Uterus (tissue), 4 donors: ENCODE data around the gene PEAK1. TPM values are rescaled to one million over a fixed set of nuclear protein-coding genes. Genes with fewer than 3 reads are reported as not detected.
"Not testable (repeated sequence)": the region's sequence is repeated elsewhere in the genome, so short reads cannot be mapped to it uniquely, and the experiment has no call there.

Experiments used
- DNase-seq, 2 donors: peaks; one replicate each; pipeline ENCODE4 v3.0.0-alpha.2; 2019 to 2020
- H3K27ac ChIP-seq, 2 donors: fragments of 200-600 bp; sonication (generic); 1 replicate in 1 of 2; 2 replicates in 1 of 2; pipeline ENCODE4 v1.5.1; 2016 to 2018
- H3K27me3 ChIP-seq, 2 donors: fragments of 200-600 bp; sonication (generic); one replicate each; pipeline ENCODE4 v1.5.1; 2018 to 2019; ENCODE audit warnings: control low read depth in 1 of 2
- H3K36me3 ChIP-seq, 2 donors: fragments of 200-600 bp; sonication (generic); one replicate each; pipeline ENCODE4 v1.5.1; 2019; ENCODE audit warnings: control low read depth in 1 of 2
- H3K4me1 ChIP-seq, 2 donors: fragments of 200-600 bp; sonication (generic); one replicate each; pipeline ENCODE4 v1.5.1; 2018 to 2019; ENCODE audit warnings: control low read depth in 1 of 2
- H3K4me3 ChIP-seq, 2 donors: fragments of 200-600 bp; sonication (generic); 1 replicate in 1 of 2; 2 replicates in 1 of 2; pipeline ENCODE4 v1.5.1; 2018 to 2019; ENCODE audit warnings: mild to moderate bottlenecking in 1 of 2
- H3K9me3 ChIP-seq, 2 donors: fragments of 200-600 bp; sonication (generic); one replicate each; pipeline ENCODE4 v1.5.1; 2019; ENCODE audit warnings: control low read depth in 1 of 2
- POLR2A ChIP-seq, 2 donors: fragments of 450-650 bp; IDR thresholded peaks; one replicate each; pipeline ENCODE4 v1.6.1; 2016; ENCODE audit warnings: antibody characterized with exemption in 2 of 2, mild to moderate bottlenecking in 1 of 2, moderate library complexity in 1 of 2
- intact Hi-C: fragments of 100-400 bp; cut with DNase I; formaldehyde crosslinking; loops from one replicate; pipeline ENCODE4 v1.15.1; 2023; ENCODE audit warnings: low total_unique reads
- total RNA-seq, 4 donors: library from RNA; depleted of rRNA in 3 of 4; stranded (reverse); fragments of >200 nt in 3 of 4; gene quantifications; one replicate each; pipeline versions ENCODE4 v1.1.0 to v1.2.4, GENCODE V29; 2014 to 2023
- TF ChIP-seq, protein P1 (sequence below), 4 experiments: fragments of 200-600 bp in 2 of 4; fragments of 450-650 bp in 2 of 4; sonication (generic) in 2 of 4; IDR thresholded peaks; one replicate each; pipeline ENCODE4 v1.5.1; 2016 to 2019; ENCODE audit warnings: antibody characterized with exemption in 4 of 4, mild to moderate bottlenecking in 2 of 4, moderate library complexity in 1 of 4
- donor health status: DM: yes; HTN: yes; CAD: no.

The PEAK1 gene
- total RNA-seq, 4 donors from 2014 or later = 14.4 to 87.3 (median 43.5) TPM

DNA sequence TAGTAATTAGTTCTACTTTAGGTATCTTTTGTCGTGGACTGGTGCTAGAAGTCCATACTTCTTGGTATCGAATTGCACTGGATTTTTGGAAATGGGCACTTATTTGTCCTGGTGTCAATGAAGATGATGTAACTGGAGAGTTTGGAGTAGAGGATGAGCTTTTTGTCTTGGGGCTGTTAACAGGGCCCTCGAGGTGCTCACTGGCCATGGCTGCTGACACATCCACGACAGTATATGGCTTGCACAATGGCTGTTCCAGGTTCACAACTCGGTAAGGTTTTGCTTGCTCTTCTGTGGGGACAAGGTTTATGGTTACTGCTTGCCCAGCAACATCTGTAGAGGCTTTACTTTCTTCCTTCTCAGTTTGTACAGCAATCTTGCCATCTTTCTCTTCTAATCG lies 239.6 kb downstream of the PEAK1 start:
- Histone ChIP-seq H3K36me3 (no peaks in the 10 kb centered on the region), H3K27me3 (no peaks in the 10 kb centered on the region), H3K9me3 (no peaks in the 10 kb centered on the region), H3K4me1 (no peaks in the 10 kb centered on the region), H3K27ac (no peak overlapping the region), H3K4me3 (no peak overlapping the region)
- TF ChIP-seq, protein P1, sequence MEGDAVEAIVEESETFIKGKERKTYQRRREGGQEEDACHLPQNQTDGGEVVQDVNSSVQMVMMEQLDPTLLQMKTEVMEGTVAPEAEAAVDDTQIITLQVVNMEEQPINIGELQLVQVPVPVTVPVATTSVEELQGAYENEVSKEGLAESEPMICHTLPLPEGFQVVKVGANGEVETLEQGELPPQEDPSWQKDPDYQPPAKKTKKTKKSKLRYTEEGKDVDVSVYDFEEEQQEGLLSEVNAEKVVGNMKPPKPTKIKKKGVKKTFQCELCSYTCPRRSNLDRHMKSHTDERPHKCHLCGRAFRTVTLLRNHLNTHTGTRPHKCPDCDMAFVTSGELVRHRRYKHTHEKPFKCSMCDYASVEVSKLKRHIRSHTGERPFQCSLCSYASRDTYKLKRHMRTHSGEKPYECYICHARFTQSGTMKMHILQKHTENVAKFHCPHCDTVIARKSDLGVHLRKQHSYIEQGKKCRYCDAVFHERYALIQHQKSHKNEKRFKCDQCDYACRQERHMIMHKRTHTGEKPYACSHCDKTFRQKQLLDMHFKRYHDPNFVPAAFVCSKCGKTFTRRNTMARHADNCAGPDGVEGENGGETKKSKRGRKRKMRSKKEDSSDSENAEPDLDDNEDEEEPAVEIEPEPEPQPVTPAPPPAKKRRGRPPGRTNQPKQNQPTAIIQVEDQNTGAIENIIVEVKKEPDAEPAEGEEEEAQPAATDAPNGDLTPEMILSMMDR (IDR thresholded peaks at IDR 0.05) = no peak
- TF ChIP-seq POLR2A (IDR thresholded peaks at IDR 0.05) = no peak
- DNase-seq = no peak
- intact Hi-C loops = no loop called here

- TF ChIP-seq, protein P1 (IDR thresholded peaks at IDR 0.05) = no peak
- no peak for TF ChIP-seq POLR2A (IDR thresholded peaks at IDR 0.05)
- H3K36me3 ChIP-seq = no peaks in the 10 kb centered on the region
- no peak for DNase-seq
- no peak overlapping the region for H3K27ac ChIP-seq
- H3K27me3 ChIP-seq = no peaks in the 10 kb centered on the region
- no peaks in the 10 kb centered on the region for H3K9me3 ChIP-seq
- intact Hi-C loops = no loop called here
- no peak overlapping the region for H3K4me3 ChIP-seq
- H3K4me1 ChIP-seq = no peaks in the 10 kb centered on the region
Observed at GRCh38 chr15:77179541-77179998, 240.3 kb downstream of the PEAK1 start.

DNA sequence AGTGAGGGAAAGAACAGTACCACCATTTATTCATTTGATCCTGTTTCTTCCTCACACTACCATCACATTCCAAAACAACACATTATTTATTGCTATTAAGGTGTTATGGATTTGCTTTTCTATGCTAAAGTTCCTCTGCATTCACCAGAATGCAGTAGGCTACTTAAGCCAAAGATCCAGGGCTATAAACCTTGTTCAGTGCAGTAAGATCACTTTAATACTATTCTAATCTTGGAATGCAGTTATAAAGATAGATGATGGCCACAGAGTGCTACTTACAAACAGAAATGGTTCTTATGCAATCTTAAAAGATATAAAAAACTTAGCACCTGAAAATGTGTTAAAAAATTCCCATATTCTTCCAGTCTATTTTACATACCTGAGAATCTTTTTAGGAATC lies 241.5 kb downstream of the PEAK1 start:
- DNase-seq = no peak
- Histone ChIP-seq H3K9me3 (no peaks in the 10 kb centered on the region), H3K36me3 (no peaks in the 10 kb centered on the region), H3K27me3 (no peaks in the 10 kb centered on the region), H3K27ac (no peak overlapping the region), H3K4me1 (no peaks in the 10 kb centered on the region), H3K4me3 (no peak overlapping the region)
- TF ChIP-seq POLR2A (IDR thresholded peaks at IDR 0.05) = no peak
- TF ChIP-seq, protein P1 (IDR thresholded peaks at IDR 0.05) = no peak
- intact Hi-C loops = no loop called here

DNA sequence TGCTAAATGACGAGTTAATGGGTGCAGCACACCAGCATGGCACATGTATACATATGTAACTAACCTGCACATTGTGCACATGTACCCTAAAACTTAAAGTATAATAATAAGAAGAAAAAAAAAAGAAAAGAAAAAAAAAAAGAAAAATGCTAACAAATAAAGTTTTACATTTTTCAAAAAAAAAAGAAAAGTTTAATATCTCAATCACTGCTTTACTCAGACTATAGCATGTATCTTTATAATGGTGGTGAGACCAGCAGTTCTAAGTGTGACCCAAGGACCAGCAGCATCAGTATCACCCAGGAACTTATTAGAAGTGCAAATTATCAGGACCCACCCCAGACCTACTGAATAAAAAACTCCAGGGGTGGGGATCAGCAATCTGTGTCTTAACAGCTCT lies 243.8 kb downstream of the PEAK1 start:
- intact Hi-C loops = not testable (repeated sequence)

DNA sequence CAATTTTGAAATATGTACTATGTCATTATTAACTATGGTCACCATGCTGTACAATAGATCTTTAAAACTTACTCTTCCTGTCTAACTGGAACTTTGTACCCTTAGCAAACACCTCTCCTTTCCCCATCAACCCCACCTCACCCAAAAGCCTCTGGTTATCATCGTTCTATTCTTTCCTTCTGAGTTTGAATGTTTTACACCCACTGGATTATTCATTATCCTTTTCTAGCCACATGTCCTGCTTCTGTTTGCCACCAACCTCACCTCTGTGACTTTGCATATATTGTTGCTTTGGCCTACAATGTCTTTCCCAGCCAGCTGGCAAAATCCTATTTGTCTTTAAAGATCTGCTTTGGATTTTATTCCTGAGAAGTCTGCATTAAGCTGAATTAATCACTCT lies 246.4 kb downstream of the PEAK1 start:
- no peak for DNase-seq
- intact Hi-C loops = no loop called here
- Histone ChIP-seq H3K9me3 (no peaks in the 10 kb centered on the region), H3K36me3 (no peaks in the 10 kb centered on the region), H3K4me3 (no peak overlapping the region), H3K4me1 (no peaks in the 10 kb centered on the region), H3K27ac (no peak overlapping the region), H3K27me3 (no peaks in the 10 kb centered on the region)
- no peak for TF ChIP-seq POLR2A (IDR thresholded peaks at IDR 0.05)
- TF ChIP-seq, protein P1 (IDR thresholded peaks at IDR 0.05) = no peak

More for the DNA sequence above, 243.8 kb downstream of the PEAK1 start:
- not testable (repeated sequence) for H3K27me3 ChIP-seq, H3K4me3 ChIP-seq, DNase-seq, H3K36me3 ChIP-seq, H3K27ac ChIP-seq, H3K9me3 ChIP-seq, H3K4me1 ChIP-seq
